HepG2 (cell line): ENCODE data around the gene UGCG. TPM values are rescaled to one million over a fixed set of nuclear protein-coding genes. Genes with fewer than 3 reads are reported as not detected.

ENCODE experiments used
- ARNT2 ChIP-seq: sonication (generic); formaldehyde crosslinking; IDR thresholded peaks from 2 replicates; pipeline ENCODE4 v1.8.0; 2022; ENCODE audit warnings: mild to moderate bottlenecking, low read depth, missing genetic modification reagents, moderate library complexity
- ATRX ChIP-seq: sonication (generic); formaldehyde crosslinking; IDR thresholded peaks from 2 replicates; pipeline ENCODE4 v1.4.0; 2020; ENCODE audit warnings: missing genetic modification reagents, borderline replicate concordance
- ERF ChIP-seq: IDR thresholded peaks from 2 replicates; pipeline ENCODE4 v1.6.1; 2018; ENCODE audit warnings: missing biosample characterization, missing genetic modification reagents
- HMG20B ChIP-seq: conservative IDR thresholded peaks from 2 replicates; pipeline ENCODE4 v1.6.1; 2016; ENCODE audit warnings: missing genetic modification reagents, missing compliant biosample characterization
- HNRNPL ChIP-seq: fragments of 200-400 bp; formaldehyde crosslinking; IDR thresholded peaks from 2 replicates; pipeline ENCODE4 v1.6.1; 2017; ENCODE audit warnings: mild to moderate bottlenecking, low read depth, low read length
- MATR3 ChIP-seq: sonication (generic); formaldehyde crosslinking; IDR thresholded peaks from 2 replicates; pipeline ENCODE4 v1.4.0; 2020; ENCODE audit warnings: missing genetic modification reagents
- NFRKB ChIP-seq: fragments of 450-650 bp; IDR thresholded peaks from 2 replicates; pipeline ENCODE4 v1.6.1; 2017
- RBM39 ChIP-seq: fragments of 200-400 bp; formaldehyde crosslinking; IDR thresholded peaks from one replicate; pipeline ENCODE4 v1.6.1; 2018; ENCODE audit warnings: antibody characterized with exemption, mild to moderate bottlenecking, low read depth, low read length; ENCODE audit not compliant: poor library complexity, severe bottlenecking
- RXRA ChIP-seq: sonication (generic); formaldehyde crosslinking; IDR thresholded peaks from 2 replicates; pipeline ENCODE4 v1.5.1; 2020; ENCODE audit warnings: missing genetic modification reagents
- SP1 ChIP-seq, 2 experiments: fragments of 450-650 bp in 1 of 2; sonication (generic) in 1 of 2; formaldehyde crosslinking in 1 of 2; IDR thresholded peaks; 2 replicates each; pipeline versions ENCODE4 v1.4.0 to v1.6.1; 2016 to 2020; ENCODE audit warnings: missing genetic modification reagents in 1 of 2
- SRSF1 ChIP-seq: fragments of 200-400 bp; formaldehyde crosslinking; optimal IDR thresholded peaks from 2 replicates; pipeline ENCODE3; 2017; ENCODE audit warnings: mild to moderate bottlenecking, low read depth, low read length, moderate library complexity
- TBX2 ChIP-seq: sonication (generic); formaldehyde crosslinking; IDR thresholded peaks from 2 replicates; pipeline ENCODE4 v1.5.0; 2020; ENCODE audit warnings: missing genetic modification reagents, mild to moderate bottlenecking, borderline replicate concordance
- ZBTB7B ChIP-seq: sonication (generic); formaldehyde crosslinking; IDR thresholded peaks from 2 replicates; pipeline ENCODE4 v1.4.0; 2020; ENCODE audit warnings: missing genetic modification reagents
- ZFP36L1 ChIP-seq: sonication (generic); formaldehyde crosslinking; IDR thresholded peaks from 2 replicates; pipeline ENCODE4 v1.8.0; 2022; ENCODE audit warnings: mild to moderate bottlenecking, missing genetic modification reagents, moderate library complexity
- ZNF12 ChIP-seq: sonication (generic); formaldehyde crosslinking; IDR thresholded peaks from 2 replicates; pipeline ENCODE4 v1.5.0; 2020; ENCODE audit warnings: missing genetic modification reagents
- ZNF543 ChIP-seq: sonication (generic); formaldehyde crosslinking; IDR thresholded peaks from 2 replicates; pipeline ENCODE4 v1.4.0; 2020; ENCODE audit warnings: mild to moderate bottlenecking, missing genetic modification reagents
- polyA plus RNA-seq, 8 experiments: library from polyadenylated mRNA; depleted of rRNA in 3 of 8; stranded (reverse) in 7 of 8; unstranded in 1 of 8; fragments of >200 nt; fragmentation: Illumina TruSeq in 4 of 8; extraction: Trizol in 4 of 8; gene quantifications; 2 replicates each; pipeline versions ENCODE4 v1.2.1 to v1.2.3, GENCODE V29; 2011 to 2016; ENCODE audit warnings: low read depth in 4 of 8, missing spikeins in 1 of 8, mixed read lengths in 1 of 8; ENCODE audit not compliant: insufficient read depth in 1 of 8
- total RNA-seq, 5 experiments: library from RNA; depleted of rRNA; stranded (reverse); fragments of >200 nt; fragmentation: Illumina TruSeq; extraction: Trizol; gene quantifications; 2 replicates each; pipeline ENCODE4 v1.2.3, GENCODE V29; 2016; ENCODE audit warnings: low read depth in 1 of 5
- TF ChIP-seq, protein P1 (sequence below): sonication (generic); formaldehyde crosslinking; IDR thresholded peaks from 2 replicates; pipeline ENCODE4 v1.4.0; 2020; ENCODE audit warnings: mild to moderate bottlenecking, missing genetic modification reagents, borderline replicate concordance
- TF ChIP-seq, protein P2 (sequence below): sonication (generic); formaldehyde crosslinking; IDR thresholded peaks from 2 replicates; pipeline ENCODE4 v1.8.1; 2023; ENCODE audit warnings: mild to moderate bottlenecking, missing genetic modification reagents
- TF ChIP-seq, protein P3 (sequence below): sonication (generic); formaldehyde crosslinking; IDR thresholded peaks from 2 replicates; pipeline ENCODE4 v1.4.0; 2020; ENCODE audit warnings: missing genetic modification reagents
- TF ChIP-seq, protein P4 (sequence below): sonication (generic); formaldehyde crosslinking; IDR thresholded peaks from 2 replicates; pipeline ENCODE4 v1.5.0; 2020; ENCODE audit warnings: mild to moderate bottlenecking, missing genetic modification reagents

Gene UGCG
- total and polyA plus RNA-seq, 2 of the 13 experiments (the other 11 are each of a cell fraction or from before 2014, with no cell fraction given), result 10.5 to 13.9 TPM

DNA sequence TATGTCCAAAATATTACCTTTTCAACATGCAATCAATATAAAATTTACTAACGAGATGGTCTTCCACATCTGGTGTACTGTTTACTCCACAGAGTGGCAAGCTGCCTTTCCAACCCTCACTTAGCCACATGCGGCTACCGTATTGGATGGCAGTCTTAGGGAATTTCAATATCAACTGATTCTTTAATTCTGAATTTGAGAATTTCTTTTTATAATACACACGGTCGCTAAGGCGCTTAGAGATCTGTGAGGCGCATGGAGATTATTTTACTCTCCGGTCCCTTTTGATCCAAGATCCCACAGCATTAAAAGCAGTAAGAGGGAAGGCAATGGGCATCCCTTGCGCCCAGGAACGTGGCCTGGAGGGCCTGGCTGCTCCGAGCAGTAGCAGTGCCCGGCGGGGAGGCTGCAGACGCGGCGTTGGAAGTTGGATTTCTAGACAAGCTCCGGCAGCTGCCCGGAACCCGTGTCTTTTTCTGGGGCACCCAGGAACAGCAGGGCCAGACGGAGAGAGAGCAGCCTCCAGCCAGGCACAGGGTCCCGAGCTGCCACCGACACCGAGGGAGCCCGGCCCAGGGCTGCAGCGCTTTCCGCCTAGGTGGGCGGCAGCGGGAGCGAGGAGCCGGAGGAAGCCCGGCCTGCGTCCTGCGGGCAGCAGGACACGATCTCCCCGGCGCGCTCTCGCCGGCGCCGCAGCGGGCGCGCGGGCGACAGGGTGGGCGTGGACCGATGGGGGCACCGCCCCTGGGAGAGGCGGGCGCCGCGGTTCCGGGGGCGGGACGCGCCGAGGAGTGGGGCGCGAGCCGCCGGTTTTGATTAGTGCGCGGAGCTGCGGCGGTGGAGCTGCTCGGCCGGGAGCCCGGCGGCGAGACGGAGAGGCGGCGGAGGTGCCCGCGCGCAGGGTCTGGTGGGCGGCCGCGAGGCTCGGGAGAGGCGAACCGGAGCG lies at the start of gene UGCG (continued):
- TF ChIP-seq, protein P1, sequence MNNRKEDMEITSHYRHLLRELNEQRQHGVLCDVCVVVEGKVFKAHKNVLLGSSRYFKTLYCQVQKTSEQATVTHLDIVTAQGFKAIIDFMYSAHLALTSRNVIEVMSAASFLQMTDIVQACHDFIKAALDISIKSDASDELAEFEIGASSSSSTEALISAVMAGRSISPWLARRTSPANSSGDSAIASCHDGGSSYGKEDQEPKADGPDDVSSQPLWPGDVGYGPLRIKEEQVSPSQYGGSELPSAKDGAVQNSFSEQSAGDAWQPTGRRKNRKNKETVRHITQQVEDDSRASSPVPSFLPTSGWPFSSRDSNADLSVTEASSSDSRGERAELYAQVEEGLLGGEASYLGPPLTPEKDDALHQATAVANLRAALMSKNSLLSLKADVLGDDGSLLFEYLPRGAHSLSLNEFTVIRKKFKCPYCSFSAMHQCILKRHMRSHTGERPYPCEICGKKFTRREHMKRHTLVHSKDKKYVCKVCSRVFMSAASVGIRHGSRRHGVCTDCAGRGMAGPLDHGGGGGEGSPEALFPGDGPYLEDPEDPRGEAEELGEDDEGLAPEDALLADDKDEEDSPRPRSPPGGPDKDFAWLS (CRISPR knock-in tag), result no peak
- peak; percentile 63 for TF ChIP-seq TBX2 (CRISPR knock-in tag)
- TF ChIP-seq, protein P2, sequence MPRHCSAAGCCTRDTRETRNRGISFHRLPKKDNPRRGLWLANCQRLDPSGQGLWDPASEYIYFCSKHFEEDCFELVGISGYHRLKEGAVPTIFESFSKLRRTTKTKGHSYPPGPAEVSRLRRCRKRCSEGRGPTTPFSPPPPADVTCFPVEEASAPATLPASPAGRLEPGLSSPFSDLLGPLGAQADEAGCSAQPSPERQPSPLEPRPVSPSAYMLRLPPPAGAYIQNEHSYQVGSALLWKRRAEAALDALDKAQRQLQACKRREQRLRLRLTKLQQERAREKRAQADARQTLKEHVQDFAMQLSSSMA (CRISPR knock-in tag), result no peak
- no peak for TF ChIP-seq MATR3 (CRISPR knock-in tag)
- TF ChIP-seq ZNF543 (CRISPR knock-in tag), result no peak; the same call in 1 of the 2 replicates
- TF ChIP-seq RXRA, result peak; percentile 66
- TF ChIP-seq, protein P3, sequence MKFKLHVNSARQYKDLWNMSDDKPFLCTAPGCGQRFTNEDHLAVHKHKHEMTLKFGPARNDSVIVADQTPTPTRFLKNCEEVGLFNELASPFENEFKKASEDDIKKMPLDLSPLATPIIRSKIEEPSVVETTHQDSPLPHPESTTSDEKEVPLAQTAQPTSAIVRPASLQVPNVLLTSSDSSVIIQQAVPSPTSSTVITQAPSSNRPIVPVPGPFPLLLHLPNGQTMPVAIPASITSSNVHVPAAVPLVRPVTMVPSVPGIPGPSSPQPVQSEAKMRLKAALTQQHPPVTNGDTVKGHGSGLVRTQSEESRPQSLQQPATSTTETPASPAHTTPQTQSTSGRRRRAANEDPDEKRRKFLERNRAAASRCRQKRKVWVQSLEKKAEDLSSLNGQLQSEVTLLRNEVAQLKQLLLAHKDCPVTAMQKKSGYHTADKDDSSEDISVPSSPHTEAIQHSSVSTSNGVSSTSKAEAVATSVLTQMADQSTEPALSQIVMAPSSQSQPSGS (CRISPR knock-in tag), result no peak; the same call in 1 of the 2 replicates
- TF ChIP-seq ERF (CRISPR knock-in tag), result peak; percentile 32; the same call in 1 of the 2 replicates
- TF ChIP-seq SRSF1, result peak; percentile 64
- peak; percentile 48 for TF ChIP-seq RBM39
- TF ChIP-seq, protein P4, sequence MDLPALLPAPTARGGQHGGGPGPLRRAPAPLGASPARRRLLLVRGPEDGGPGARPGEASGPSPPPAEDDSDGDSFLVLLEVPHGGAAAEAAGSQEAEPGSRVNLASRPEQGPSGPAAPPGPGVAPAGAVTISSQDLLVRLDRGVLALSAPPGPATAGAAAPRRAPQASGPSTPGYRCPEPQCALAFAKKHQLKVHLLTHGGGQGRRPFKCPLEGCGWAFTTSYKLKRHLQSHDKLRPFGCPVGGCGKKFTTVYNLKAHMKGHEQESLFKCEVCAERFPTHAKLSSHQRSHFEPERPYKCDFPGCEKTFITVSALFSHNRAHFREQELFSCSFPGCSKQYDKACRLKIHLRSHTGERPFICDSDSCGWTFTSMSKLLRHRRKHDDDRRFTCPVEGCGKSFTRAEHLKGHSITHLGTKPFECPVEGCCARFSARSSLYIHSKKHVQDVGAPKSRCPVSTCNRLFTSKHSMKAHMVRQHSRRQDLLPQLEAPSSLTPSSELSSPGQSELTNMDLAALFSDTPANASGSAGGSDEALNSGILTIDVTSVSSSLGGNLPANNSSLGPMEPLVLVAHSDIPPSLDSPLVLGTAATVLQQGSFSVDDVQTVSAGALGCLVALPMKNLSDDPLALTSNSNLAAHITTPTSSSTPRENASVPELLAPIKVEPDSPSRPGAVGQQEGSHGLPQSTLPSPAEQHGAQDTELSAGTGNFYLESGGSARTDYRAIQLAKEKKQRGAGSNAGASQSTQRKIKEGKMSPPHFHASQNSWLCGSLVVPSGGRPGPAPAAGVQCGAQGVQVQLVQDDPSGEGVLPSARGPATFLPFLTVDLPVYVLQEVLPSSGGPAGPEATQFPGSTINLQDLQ (CRISPR knock-in tag), result 0 out of 2 replicates have a peak, but pooled peaks have one; percentile 52
- no peak for TF ChIP-seq SP1 (IDR thresholded peaks at IDR 0.05)
- peak; percentile 70 for TF ChIP-seq SP1 (CRISPR knock-in tag; IDR thresholded peaks at IDR 0.05)
- TF ChIP-seq ATRX (CRISPR knock-in tag), result no peak
- TF ChIP-seq HMG20B, result no peak
- peak; percentile 87 for TF ChIP-seq HNRNPL
- no peak for TF ChIP-seq ZNF12 (CRISPR knock-in tag)
- TF ChIP-seq NFRKB, result no peak
- TF ChIP-seq ARNT2 (CRISPR knock-in tag), result 0 out of 2 replicates have a peak, but pooled peaks have one; percentile 62
- no peak for TF ChIP-seq ZFP36L1 (CRISPR knock-in tag)
- peak; percentile 84 for TF ChIP-seq ZBTB7B (CRISPR knock-in tag)
